NCI-H2107 treated with DMSO at 0.1 percent for 48 hours (cell line): ENCODE measurements around the gene SGMS1.
"Not testable (repeated sequence)": the region's sequence is repeated elsewhere in the genome, so short reads cannot be mapped to it uniquely, and the experiment has no call there.

Source experiments
- DNase-seq: peaks from one replicate; lab custom pipeline; 2025; ENCODE audit not compliant: unreplicated experiment; lab: John Stamatoyannopoulos, UW

Gene SGMS1

DNA sequence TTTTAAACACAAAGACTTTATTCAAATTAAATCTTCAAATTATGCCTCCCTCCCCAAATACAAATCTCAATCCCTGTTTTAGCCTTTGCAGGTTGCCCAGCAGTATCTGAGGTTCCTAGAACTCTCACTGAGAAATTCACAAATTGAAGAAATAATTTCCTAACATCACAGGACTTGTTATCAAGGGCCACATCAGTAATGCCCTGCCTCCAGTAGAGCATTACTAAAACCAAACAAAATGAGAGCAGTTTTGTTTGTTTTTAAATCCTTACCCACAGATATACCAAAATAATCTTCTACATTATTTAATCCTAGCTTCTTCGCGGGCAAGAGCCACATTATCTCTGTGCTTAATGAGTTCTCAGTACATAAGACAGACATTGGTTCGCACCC lies 152.2 kb downstream of the SGMS1 start:
- DNase-seq, result no peak

DNA sequence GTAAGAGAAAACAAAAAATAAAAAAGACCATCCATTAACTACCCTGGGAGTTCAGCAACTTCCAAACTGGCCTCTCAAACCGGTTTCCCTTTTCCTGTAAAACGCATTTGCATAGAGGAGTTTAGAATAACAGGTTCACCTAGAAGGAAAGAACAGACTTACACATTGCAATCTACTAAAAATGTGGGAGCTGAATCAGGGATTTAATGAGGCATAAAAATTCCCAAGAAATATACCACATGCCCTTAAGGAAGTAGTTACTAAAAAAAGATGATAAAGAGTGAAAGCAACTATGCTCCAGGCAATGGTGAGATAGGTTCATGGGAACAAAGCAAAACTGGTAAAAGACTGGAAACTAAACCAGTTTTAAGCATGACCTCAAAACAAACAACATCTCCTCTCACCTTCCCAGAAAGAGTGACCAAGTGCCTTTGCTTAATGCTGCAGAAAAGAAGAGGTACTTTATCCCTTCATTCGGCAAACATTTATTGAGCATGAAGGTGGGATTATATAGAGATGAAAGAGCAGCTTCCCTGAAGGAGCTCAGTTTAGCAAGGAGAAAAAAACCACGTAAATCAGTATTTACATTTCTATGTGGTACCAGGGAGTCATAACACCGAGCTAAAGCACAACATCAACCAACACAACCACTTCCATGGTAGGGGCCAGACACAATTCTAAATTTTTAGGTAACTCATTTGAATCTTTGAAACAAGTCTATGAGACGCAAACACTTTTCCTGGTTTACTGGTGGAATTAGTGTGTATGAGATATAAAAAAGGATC lies 152.8 kb downstream of the SGMS1 start:
- no peak for DNase-seq

DNA sequence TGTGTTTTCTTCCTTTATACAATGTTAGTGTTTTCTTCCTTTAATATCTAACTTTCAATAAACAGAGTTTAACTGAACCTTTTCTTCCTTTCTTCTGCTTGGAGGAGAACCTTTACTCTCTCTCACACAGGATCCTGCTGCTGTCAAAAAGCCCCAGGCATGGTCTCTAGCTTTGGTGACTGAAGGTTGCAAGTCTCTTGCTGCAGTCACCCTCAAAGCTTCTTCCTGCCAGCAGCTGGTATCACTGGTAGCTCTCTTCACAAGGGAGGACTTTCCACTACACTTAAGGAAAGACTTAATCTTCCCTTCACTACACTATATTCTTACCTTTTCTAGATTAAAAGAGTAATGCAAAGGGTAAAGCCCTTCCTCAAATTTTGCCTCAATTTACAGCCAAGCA lies 153.4 kb downstream of the SGMS1 start:
- DNase-seq, result no peak

DNA sequence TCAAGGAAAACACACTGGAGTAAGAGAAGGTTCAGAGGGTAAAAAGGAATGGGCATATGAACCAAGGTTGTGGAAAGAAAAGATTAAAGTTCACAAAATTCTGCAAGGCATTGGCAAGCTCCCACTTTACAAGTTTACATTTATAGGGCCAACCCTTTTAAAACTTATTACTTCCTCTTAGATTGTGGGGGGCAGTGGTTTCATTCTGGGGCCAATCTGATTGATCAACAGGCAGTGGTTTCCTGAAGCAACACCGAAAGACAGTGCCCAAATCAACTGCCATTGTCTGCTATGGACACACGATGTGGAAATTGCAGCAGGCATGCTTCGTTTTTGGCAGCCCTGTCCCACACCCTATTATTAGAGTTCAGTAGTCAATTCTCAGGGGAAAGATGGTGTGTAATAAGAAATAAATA lies 154.0 kb downstream of the SGMS1 start:
- no peak for DNase-seq

DNA sequence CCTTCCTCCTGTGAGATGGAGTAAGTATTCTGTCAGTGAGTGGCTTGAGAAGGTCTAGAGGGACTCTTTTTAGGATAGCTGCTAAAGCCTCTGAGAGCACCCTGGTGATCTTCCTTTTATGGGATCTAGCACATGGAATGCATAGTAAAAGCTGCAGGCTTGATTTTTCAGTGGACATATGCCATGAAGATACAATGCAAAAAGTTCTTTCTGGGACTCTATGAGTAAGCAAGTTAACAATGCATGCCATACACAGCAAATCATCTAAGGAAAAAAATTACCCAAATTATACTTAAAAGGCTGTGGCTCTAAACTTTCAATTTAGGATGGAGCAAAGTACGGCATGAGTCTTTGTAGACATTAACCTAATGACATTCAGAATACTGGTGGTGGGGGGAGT lies 154.5 kb downstream of the SGMS1 start:
- no peak for DNase-seq

DNA sequence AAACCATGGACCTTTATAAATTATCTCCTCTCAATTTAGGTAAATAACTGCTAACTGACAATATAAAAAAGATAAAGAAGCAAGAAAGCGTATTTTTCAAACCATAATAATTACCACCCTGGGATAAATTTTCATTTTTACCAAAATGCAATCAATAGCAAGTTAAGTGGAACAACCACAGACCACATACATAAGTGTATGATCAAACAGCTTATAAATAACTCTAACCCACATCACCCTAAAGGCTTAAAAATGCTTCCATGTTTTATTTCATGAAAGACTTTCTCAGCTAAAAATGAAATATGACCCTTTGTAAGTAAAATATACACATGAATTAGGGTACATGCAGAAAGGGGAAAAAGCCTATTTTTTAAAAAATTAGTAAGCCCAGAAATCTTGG lies 156.5 kb downstream of the SGMS1 start:
- no peak for DNase-seq

DNA sequence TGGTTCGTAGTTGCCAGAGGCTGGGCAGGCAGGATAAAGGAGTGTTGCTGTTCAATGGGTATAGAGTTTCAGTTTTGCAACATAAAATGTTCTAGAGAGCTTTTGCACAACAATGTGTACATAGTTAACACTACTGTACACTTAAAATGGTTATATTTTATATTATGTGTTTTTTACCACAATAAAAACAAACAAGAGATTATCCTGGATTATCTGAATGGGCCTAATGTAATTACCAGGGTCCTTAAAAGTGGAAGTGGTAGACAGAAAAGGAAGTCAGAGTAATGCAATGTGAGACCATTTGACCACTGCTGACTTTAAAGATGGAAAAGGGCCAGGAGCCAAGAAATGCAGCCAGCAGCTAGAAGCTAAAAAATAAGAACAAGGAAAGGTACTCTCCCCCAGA lies 159.7 kb downstream of the SGMS1 start:
- peak; percentile 4 for DNase-seq

DNA sequence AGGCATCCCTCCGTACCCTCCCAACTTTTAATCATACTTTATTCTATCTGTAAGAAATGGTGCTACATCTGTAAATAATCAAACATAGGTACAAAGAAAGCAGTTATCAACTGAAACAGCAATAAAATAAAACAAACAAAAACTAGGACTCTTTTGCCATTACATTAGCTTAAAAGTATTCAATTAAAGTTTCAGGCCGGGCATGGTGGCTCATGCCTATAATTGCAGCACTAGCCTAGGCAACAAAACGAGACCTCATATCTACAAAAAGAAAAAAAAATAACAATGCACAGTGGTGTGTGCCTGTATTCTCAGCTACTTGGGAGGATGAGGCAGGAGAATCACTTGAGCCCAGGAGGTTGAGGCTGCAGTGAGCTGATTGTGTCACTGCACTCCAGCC lies 161.9 kb downstream of the SGMS1 start:
- no peak for DNase-seq

DNA sequence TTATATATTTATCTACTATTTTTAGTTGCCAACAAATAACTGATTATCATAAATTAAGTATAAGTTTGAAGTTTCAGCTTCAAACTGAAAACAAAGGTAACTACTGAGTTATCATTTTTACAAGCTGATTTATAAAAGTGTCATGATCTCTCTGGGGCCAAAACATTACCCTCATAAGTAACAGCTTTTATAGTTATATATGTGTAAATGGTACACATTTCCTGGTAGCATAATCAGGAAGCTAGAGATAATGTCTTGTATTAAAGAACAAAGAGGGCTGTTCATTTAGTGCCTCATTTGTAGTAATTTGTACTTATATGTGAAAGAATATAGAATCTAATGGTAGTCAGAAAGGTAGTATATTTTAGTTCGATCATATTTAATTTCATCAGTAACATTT lies 162.6 kb downstream of the SGMS1 start:
- DNase-seq, result no peak

DNA sequence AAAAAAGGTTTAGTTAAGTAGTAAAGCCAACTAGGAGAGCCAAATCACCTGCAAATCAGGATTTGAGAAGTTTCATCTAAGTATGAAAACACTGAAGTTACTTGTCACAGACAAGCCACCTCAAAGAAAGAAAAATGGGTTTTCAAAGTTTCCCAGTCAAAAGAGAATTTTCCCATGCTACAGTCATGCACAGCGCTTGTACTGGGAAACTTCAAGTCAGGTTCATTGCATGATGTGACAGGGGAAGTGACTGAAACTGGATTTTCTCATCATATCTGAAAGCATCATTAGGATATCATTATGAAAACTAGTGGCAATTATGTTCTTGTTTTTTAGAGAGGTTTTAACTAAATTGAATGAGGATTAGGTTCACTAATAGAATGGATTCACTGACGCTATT lies 167.0 kb downstream of the SGMS1 start:
- DNase-seq, result no peak

DNA sequence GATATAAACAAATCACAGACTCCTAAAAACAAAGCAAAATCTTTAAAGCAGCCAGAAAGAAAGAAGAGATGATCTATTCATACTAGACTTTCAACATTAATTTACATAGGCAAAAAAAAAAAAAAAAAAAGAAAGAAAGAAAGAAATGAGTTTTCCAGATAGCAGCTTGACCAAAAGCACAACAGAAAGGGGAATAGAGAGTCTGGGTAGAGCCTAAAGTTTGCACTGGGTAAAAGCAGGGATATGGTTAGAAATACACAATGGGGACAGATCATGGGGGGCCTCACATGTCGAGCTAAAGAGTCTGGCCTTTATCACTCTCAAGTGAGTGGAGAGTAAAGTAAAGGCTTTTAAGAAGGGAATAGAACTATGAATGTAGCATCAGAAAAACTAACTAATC lies 169.8 kb downstream of the SGMS1 start:
- DNase-seq, result no peak

DNA sequence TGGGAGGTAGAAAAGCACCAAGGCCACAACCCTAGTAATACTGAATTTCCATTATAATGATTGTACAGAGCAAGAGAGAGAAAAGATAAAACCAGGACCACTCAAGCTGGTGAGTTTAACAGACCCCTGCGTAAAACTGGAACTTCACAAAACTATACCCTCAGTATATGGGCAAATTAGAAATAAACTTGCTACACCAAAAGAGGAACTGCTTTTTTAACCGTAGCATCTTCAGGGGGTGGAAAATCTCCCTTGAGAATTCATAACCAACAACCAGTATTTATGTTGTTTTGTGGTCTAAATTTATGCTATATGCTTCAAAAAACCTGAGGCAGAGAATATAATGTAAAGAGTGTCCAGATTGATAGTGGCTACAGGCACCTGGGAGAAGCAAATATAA lies 171.2 kb downstream of the SGMS1 start:
- DNase-seq, result no peak

DNA sequence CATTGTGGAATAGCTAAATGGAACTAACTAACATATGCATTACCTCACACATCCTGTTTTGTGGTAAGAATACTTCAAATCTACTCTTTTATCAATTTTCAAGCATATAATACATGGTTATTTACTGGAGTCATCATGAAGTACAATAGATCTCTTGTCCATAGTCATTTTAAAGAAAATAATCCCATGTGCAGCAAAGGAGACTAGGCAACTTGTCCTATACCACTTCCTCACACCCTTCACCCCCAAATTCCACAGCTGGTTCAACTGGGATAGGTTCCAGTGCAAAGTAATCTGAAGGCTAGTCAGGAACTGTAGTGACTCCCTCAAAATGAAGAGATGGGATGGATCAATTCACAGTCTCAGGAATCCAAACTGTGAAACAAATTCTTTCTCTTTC lies 176.1 kb downstream of the SGMS1 start:
- DNase-seq, result no peak

DNA sequence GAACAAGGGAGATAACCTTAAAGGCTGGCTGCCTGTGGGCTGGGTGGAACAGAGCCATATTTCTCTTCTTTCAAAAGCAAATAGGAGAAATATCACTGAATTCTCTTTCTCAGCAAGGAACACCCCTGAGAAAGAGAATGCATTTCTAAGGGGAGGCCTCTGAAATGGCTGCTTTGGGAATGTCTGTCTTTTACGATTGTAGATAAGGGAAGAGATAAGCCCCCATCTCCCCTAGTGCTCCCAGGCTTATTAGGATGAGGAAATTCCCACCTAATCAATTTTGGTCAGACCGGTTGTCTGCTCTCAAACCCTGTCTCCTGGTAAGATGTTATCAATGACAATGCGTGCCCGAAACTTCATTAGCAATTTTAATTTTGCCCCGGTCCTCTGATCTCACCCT lies 178.0 kb downstream of the SGMS1 start:
- DNase-seq, result not testable (repeated sequence)

DNA sequence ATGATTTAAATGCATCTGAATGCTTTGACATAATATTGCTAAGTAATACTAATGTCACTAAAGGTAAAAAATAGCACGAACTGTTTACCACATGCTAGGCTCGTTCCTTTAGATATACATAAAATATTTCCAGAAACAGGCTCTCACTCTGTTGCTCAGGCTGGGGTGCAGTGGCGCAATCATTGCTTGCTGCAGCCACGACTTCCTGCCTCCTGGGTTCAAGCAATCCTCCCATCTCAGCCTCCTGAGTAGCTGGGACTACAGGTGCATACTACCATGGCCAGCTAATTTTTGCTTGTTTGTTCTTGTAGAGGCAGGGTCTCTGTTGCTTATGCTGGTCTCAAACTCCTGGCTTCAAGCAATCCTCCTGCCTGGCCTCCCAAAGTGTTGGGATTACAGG lies 183.3 kb downstream of the SGMS1 start:
- no peak for DNase-seq

DNA sequence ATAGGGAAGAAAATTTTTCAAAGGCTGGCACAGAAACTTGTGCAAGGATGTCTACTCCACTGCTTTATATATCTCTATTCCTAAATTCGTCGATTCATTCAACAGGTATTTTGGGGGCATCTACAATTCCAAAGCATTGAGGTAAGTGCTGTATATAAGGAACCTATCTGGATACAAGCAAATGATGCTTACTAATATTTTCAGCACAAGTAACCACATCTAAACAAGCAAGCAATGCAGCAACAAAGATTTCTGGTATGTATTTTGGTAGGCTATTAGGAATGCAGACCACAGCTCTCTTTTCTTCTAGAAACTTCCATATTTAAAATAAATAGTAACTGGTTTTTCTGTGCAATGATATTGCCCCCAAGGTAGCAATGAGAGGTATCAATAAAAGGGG lies 183.9 kb downstream of the SGMS1 start:
- DNase-seq, result no peak

DNA sequence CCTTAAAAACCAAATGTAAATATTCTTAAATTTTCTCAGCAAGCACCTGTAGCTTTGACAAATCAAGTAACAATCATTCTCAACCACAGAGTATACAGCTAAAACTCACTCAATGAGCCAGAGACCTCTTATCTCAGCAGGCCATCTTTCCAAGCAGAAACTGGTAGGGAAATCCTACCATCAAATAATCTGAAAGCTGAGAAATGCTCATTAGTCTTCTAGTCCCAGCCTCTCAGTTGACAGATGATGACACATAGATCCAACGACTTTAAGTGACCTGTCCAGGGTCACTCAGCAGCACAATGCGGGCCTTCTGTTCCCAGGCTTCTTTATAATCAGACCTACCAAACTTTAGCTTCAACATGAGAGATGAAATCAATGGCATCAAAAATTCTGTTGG lies 184.6 kb downstream of the SGMS1 start:
- peak; percentile 1 for DNase-seq

DNA sequence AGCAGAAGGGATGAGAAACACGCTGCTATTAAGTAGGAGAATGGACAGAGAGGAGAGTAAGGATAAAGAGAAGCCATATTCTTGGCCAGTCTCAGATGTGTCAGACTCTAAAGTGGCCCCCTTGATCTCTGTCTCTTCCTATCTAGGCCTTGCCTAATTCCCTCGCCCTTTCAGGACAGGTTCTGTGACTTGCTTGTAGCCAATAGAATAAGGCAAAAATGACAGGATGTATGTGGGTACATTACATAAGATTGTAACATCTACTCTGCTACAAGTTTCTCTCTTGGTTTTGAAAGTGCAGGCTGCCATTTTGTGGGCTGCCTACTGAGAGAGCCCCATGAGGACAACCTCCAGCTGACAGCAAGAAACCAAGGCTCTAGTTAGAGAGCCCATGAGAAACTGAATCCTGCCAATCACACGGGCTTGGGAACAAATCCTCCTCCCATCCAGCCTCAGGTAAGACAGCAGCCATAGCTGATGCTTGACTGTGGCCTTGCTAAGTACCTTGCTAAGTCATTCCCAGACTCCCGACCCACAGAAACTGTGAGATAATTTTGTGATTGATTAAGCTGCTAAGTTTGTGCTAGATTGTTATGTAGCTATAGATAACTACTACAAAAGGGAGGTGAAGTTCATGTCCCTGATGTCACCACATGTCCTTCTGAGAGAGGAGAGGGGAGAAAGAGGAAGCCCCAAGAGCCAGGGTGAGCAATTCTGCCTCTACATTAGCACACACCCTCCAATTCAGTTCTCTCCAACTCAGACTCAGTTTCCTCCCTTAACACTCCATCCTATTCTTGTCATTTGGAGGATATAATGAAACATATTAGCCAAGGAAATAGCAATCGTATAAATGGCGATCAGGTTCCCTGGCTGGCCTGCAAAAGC lies 185.5 kb downstream of the SGMS1 start:
- DNase-seq, result no peak

DNA sequence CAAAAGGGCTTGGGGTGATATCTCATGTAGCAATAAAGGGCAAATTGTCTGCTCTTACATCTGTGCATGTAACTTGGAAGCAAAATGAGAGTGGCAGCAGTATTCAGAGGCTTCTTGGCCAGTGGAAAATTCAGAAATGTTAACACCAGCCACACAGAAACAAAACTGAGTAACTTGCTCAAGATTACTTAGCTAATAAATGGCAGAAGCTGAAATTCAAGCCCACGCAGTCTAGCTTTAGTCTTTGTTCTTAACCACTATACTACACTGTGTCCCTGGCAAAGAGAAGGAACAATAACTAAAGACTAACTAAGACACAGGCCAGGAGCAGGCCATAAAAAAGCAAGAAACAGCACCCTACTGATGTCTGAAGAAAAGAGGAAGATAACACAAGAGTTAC lies 186.5 kb downstream of the SGMS1 start:
- no peak for DNase-seq

DNA sequence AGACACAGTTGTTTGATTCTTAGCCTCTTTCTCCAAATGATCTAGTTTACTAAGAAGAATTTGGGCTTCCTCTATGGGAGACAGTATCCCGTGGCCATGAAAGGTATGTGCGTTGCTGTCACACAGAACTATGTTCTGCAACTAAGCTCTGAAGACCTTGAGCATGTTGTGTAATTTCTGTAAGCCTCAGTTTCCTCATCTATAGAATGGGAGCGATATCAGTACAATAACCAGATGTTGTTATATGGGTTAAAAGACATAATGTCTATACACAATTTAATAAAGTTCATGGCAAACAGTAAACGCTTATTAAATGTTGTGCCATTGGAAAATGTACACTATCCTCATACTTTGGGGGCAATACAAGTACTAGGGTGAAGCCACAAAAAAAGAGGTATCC lies 187.0 kb downstream of the SGMS1 start:
- no peak for DNase-seq

DNA sequence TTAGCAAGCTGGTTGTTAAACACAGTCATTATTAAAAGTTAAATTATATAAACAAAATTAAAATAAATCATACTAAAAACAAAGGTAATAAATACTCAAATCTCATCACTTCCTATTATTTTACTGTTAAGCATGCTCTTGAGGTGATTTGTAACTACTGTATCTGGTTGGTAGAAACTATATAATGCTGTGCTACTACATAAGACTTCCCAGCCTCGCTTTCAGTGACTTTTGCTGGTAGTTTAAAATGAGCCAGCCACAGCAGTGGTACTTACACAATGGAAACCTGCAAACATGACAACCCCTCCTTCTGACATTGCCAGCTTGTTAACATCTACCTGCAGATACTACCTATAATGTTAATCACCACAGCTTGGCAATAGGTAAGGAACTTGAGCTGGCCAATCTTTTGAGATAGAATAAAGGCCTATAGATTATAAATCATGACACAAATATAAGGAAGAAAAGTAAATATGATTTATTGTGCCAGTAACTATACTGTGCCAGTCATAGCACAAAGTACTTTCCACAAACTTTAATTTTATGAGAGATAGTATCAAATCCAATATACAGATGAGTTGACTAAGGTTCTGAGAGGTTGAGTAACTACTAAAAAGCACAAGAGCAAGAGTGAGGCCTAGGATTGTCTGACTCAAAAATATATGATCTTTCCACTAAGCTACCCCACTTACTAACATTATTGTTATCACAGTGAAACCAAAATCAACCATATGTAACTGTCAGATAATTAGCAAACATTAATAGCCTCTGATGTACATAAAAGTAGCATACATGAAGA lies 191.3 kb downstream of the SGMS1 start:
- no peak for DNase-seq

DNA sequence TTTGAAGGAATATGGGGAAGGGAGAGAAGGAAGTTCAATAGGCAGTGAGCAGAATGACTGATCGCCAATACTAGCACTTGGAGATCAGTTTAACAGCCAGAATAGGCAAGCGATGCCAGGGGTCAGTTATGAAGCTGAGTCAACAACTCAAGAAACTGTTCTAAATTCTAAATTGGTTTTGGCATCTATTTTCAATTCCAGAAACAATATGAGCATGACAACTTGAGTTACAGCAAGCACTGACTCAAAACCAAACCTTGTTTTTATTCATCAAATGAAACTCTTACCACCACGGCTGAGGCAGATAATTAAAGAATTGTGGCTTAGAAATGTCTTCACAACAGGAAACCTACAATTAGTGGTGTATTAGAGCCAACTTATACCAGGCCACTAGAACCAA lies 192.0 kb downstream of the SGMS1 start:
- DNase-seq, result no peak
